Measurements from ENCODE around the gene CILP2. TPM values are rescaled to one million over a fixed set of nuclear protein-coding genes. Genes with fewer than 3 reads are reported as not detected.

The CILP2 gene
- total RNA-seq, 2 experiments from 2014 or later, result 1.1 to 1.7 TPM

DNA sequence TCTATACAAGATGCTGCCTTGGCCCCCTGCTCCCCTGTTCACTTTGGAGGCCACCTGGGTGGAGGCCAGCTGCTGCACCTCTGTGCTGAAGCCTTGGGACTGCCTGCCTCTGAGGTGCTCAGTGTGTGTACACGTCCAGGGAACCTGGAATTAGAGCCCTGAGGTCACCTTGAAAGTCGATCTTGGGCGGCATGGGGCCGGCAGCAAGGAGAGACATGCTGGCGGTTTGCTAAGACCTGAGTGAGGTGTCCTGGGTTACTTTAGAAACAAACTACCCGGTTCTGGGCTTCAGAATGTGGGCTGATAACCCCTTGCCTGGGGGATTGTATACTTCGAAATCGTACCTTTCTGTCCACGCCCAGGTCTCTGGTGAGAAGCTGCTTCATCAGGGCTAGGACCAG, 48.3 kb upstream of the CILP2 start:
- intact Hi-C loops (cut with DNase I, micrococcal nuclease), result loop anchor here (1.0 to 5.0 kb wide), 11 partner anchors 29 to 344 kb away; partner anchors contain the start of genes GATAD2A (in 2 of the 2), MAU2 (in 1 of the 2) and SUGP1 (in 1 of the 2)

DNA sequence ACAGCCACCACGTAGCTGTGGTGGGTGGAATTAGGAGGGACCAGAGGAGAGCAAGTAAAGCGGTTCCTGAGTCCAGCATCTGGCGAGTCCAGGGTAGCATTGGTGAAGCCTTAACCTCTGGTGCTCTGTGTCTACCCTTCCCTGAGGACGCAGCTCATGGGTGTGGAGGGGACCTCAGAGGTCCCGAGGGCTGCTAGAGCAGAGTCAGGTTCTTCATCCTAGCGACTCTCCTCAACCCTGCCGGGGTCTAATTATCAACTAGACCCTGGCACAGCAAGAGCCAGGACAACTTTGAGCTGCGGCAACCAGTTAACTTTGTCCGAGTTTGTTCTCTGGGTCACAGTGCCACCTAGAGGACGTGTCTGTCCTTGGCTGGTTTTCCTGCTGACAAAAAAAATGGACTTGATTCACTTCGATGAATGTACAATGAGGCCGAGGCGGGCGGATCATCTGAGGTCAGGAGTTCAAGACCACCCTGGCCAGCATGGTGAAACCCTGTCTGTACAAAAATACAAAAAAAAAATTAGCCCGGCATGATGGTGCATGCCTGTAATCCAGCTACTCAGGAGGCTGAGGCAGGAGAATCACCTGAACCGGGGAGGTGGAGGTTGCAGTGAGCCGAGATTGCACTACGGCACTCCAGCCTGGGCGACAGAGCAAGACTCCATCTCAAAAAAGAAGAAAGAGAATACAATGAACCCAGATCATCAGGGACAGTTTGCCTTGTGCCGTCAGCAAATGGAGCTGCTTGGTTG, 47.7 kb upstream of the CILP2 start:
- peak; percentile 81 for TF ChIP-seq CTCF (IDR thresholded peaks at IDR 0.05)
- peak overlapping the region; percentile 5 for H3K4me3 Mint-ChIP-seq
- Histone ChIP-seq H3K36me3 (ENCODE audit: insufficient read depth, low read length) (peaks cover 56% of the 10 kb centered on the region), H3K9me3 (ENCODE audit: control insufficient read depth in 1 of 2, insufficient read depth in 1 of 2, low read length in 2 of 2) (no peaks in the 10 kb centered on the region), H3K4me3 (ENCODE audit: low read length) (no peak overlapping the region), H3K27me3 (ENCODE audit: control insufficient read depth in 1 of 2, insufficient read depth in 2 of 2, low read length in 2 of 2) (no peaks in the 10 kb centered on the region), H3K4me1 (ENCODE audit: insufficient read depth, low read length) (peaks cover 55% of the 10 kb centered on the region), H3K27ac (ENCODE audit: low read depth in 1 of 2, low read length in 2 of 2) (peak overlapping the region; percentile 86 to 96)
- no peaks in the 10 kb centered on the region for H3K9me3 Mint-ChIP-seq
- peaks cover 49% of the 10 kb centered on the region for H3K4me1 Mint-ChIP-seq (ENCODE audit: low read depth)
- H3K36me3 Mint-ChIP-seq (ENCODE audit: low read depth), result peaks cover 38% of the 10 kb centered on the region
- POLR2A ChIA-PET, result interaction anchor here (0.6 to 7.0 kb wide), 19 partner anchors 25 to 298 kb away, joined by 3 to 81 read pairs (median 6); partner anchors contain the start of genes BORCS8, GATAD2A, NDUFA13 and NR2C2AP
- ATAC-seq (ENCODE audit: poor library complexity) (peak; percentile 23), DNase-seq (peak; percentile 71 to 92 (median 80))
- CTCF ChIA-PET, result interaction anchor here (0.6 to 3.6 kb wide), 35 partner anchors 11 to 1268 kb away, joined by 3 to 34 read pairs (median 4); partner anchors contain the start of genes GATAD2A, GMIP and NR2C2AP
- peak overlapping the region; percentile 99 for H3K27ac Mint-ChIP-seq
- intact Hi-C loops (cut with DNase I, micrococcal nuclease), result loop anchor here (1.0 to 5.0 kb wide), 7 partner anchors 103 to 344 kb away; partner anchors contain the start of genes MAU2 (in 1 of the 2) and SUGP1 (in 1 of the 2)
- no peaks in the 10 kb centered on the region for H3K27me3 Mint-ChIP-seq

More for the DNA sequence above, 48.3 kb upstream of the CILP2 start:
- Histone ChIP-seq H3K4me1 (ENCODE audit: insufficient read depth, low read length) (peaks cover 61% of the 10 kb centered on the region), H3K9me3 (ENCODE audit: control insufficient read depth in 1 of 2, insufficient read depth in 1 of 2, low read length in 2 of 2) (no peaks in the 10 kb centered on the region), H3K27ac (ENCODE audit: low read depth in 1 of 2, low read length in 2 of 2) (peak overlapping the region; percentile 86 to 96), H3K36me3 (ENCODE audit: insufficient read depth, low read length) (peaks cover 52% of the 10 kb centered on the region), H3K4me3 (ENCODE audit: low read length) (no peak overlapping the region), H3K27me3 (ENCODE audit: control insufficient read depth in 1 of 2, insufficient read depth in 2 of 2, low read length in 2 of 2) (no peaks in the 10 kb centered on the region)
- H3K36me3 Mint-ChIP-seq (ENCODE audit: low read depth), result peaks cover 37% of the 10 kb centered on the region
- DNase-seq (peak in 3 of 14 experiments; percentile 18 to 61 (median 20)), ATAC-seq (ENCODE audit: poor library complexity) (peak; percentile 12)
- POLR2A ChIA-PET, result interaction anchor here (0.9 to 7.0 kb wide), 14 partner anchors 24 to 298 kb away, joined by 3 to 81 read pairs (median 6); partner anchors contain the start of genes BORCS8, GATAD2A, NDUFA13 and RFXANK
- H3K4me3 Mint-ChIP-seq, result peak overlapping the region; percentile 32
- no peaks in the 10 kb centered on the region for H3K9me3 Mint-ChIP-seq
- CTCF ChIA-PET, result interaction anchor here (0.6 to 3.6 kb wide), 30 partner anchors 11 to 1267 kb away, joined by 3 to 34 read pairs (median 4); partner anchors contain the start of genes GATAD2A and NR2C2AP
- no peaks in the 10 kb centered on the region for H3K27me3 Mint-ChIP-seq
- H3K4me1 Mint-ChIP-seq (ENCODE audit: low read depth), result peaks cover 55% of the 10 kb centered on the region
- no peak for TF ChIP-seq CTCF (IDR thresholded peaks at IDR 0.05)
- peak overlapping the region; percentile 99 for H3K27ac Mint-ChIP-seq

- ChIA-PET CTCF (interaction anchor here (1.1 to 3.6 kb wide), 12 partner anchors 29 to 346 kb away, joined by 3 to 34 read pairs (median 6); partner anchors contain the start of gene GATAD2A), POLR2A (interaction anchor here (1.0 to 7.0 kb wide), 6 partner anchors 24 to 288 kb away, joined by 3 to 81 read pairs (median 8); partner anchors contain the start of genes GATAD2A, NDUFA13, NR2C2AP and TSSK6)
- no peak for TF ChIP-seq CTCF (IDR thresholded peaks at IDR 0.05)
- H3K27me3 Mint-ChIP-seq, result no peaks in the 10 kb centered on the region
- Histone ChIP-seq H3K9me3 (ENCODE audit: control insufficient read depth in 1 of 2, insufficient read depth in 1 of 2, low read length in 2 of 2) (no peaks in the 10 kb centered on the region), H3K27me3 (ENCODE audit: control insufficient read depth in 1 of 2, insufficient read depth in 2 of 2, low read length in 2 of 2) (no peaks in the 10 kb centered on the region), H3K4me3 (ENCODE audit: low read length) (no peak overlapping the region), H3K36me3 (ENCODE audit: insufficient read depth, low read length) (peaks cover 57% of the 10 kb centered on the region), H3K4me1 (ENCODE audit: insufficient read depth, low read length) (peaks cover 45% of the 10 kb centered on the region), H3K27ac (ENCODE audit: low read depth in 1 of 2, low read length in 2 of 2) (no peak overlapping the region)
- peaks cover 43% of the 10 kb centered on the region for H3K36me3 Mint-ChIP-seq (ENCODE audit: low read depth)
- intact Hi-C loops (cut with DNase I, micrococcal nuclease), result loop anchor here in 1 of 2 experiments (2.0 to 5.0 kb wide), 4 partner anchors 104 to 345 kb away; partner anchors contain the start of genes MAU2 and SUGP1
- ATAC-seq (ENCODE audit: poor library complexity) (no peak), DNase-seq (no peak)
- peak overlapping the region; percentile 99 for H3K27ac Mint-ChIP-seq
- no peak overlapping the region for H3K4me3 Mint-ChIP-seq
- H3K4me1 Mint-ChIP-seq (ENCODE audit: low read depth), result peaks cover 41% of the 10 kb centered on the region
- no peaks in the 10 kb centered on the region for H3K9me3 Mint-ChIP-seq
Observed at GRCh38 chr19:19491321-19492025, 46.6 kb upstream of the CILP2 start.

All from CD4-positive, alpha-beta T cell (primary cell).